Cardiac muscle cell (in vitro differentiated cells and primary cell): ENCODE data around the gene VEPH1. TPM values are rescaled to one million over a fixed set of nuclear protein-coding genes. Genes with fewer than 3 reads are reported as not detected.
A peak's percentile ranks its signal among the peaks of the same experiment; 100 is the strongest.

ENCODE experiments used
- DNase-seq, 2 donors: peaks; one replicate each; pipeline versions ENCODE4 v3.0.0 to v3.0.0-alpha.2; 2010 to 2017; ENCODE audit warnings: low read depth in 1 of 2, low spot score in 1 of 2
- H3K27ac ChIP-seq: fragments of 200-600 bp; sonication (generic); 2 replicates; pipeline ENCODE4 v1.5.1; 2016
- H3K27me3 ChIP-seq: fragments of 200-600 bp; sonication (generic); 2 replicates; pipeline ENCODE4 v1.6.0; 2016; ENCODE audit warnings: control low read depth
- H3K36me3 ChIP-seq: fragments of 200-600 bp; sonication (generic); 2 replicates; pipeline ENCODE4 v1.5.1; 2016; ENCODE audit warnings: control low read depth
- H3K4me1 ChIP-seq: fragments of 200-600 bp; sonication (generic); 2 replicates; pipeline ENCODE4 v1.8.1; 2017; ENCODE audit warnings: low read depth, mild to moderate bottlenecking, mixed run types
- H3K4me3 ChIP-seq: fragments of 200-600 bp; sonication (generic); 2 replicates; pipeline ENCODE4 v1.5.1; 2016; ENCODE audit warnings: mild to moderate bottlenecking
- H3K9me3 ChIP-seq: fragments of 200-600 bp; sonication (generic); 2 replicates; pipeline ENCODE4 v1.5.1; 2017; ENCODE audit warnings: low read depth, mild to moderate bottlenecking, control low read depth
- polyA plus RNA-seq: library from polyadenylated mRNA; unstranded; fragments of >200 nt; fragmentation: Nextera tagmentation; extraction: Ambion mirVana; gene quantifications from 2 replicates; pipeline ENCODE4 v1.2.1, GENCODE V29; 2016
- total RNA-seq: library from RNA; depleted of rRNA; stranded (reverse); fragments of >200 nt; gene quantifications from 2 replicates; pipeline ENCODE4 v1.2.3, GENCODE V29; 2016
- TF ChIP-seq, protein P1 (sequence below): IDR thresholded peaks from 2 replicates; pipeline ENCODE4 v1.5.1; 2012; ENCODE audit warnings: low read depth, mild to moderate bottlenecking, low read length

VEPH1 gene
- total and polyA plus RNA-seq, 2 experiments from 2014 or later: 1.1 to 1.7 TPM

DNA sequence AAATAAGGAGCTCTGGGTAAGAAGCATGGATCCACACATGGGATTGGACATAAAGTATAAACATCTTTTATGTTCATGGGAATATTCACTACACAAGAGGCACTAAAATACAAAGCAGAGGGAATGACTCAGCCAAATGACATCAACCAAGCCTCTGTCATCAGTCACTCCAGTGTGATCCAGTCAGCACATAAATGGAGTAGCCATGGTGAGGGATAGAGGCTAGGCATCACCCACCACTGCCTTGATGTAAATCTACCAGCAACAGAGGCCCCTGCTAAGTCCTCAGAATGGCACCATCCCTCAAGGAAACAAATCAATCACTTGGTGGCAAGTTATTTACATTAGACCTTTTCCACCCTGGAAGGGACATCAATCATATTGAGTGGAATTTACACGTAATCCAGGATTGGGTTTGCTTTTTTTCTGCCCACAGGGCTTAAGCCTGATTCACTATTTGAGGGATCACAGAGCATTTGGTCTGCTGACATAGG is 27.2 kb downstream of the VEPH1 start:
- TF ChIP-seq, protein P1, sequence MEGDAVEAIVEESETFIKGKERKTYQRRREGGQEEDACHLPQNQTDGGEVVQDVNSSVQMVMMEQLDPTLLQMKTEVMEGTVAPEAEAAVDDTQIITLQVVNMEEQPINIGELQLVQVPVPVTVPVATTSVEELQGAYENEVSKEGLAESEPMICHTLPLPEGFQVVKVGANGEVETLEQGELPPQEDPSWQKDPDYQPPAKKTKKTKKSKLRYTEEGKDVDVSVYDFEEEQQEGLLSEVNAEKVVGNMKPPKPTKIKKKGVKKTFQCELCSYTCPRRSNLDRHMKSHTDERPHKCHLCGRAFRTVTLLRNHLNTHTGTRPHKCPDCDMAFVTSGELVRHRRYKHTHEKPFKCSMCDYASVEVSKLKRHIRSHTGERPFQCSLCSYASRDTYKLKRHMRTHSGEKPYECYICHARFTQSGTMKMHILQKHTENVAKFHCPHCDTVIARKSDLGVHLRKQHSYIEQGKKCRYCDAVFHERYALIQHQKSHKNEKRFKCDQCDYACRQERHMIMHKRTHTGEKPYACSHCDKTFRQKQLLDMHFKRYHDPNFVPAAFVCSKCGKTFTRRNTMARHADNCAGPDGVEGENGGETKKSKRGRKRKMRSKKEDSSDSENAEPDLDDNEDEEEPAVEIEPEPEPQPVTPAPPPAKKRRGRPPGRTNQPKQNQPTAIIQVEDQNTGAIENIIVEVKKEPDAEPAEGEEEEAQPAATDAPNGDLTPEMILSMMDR: no peak
- H3K4me3 ChIP-seq: no peak overlapping the region
- no peaks in the 10 kb centered on the region for H3K36me3 ChIP-seq
- no peaks in the 10 kb centered on the region for H3K9me3 ChIP-seq
- no peak for DNase-seq
- H3K4me1 ChIP-seq: no peaks in the 10 kb centered on the region
- no peaks in the 10 kb centered on the region for H3K27me3 ChIP-seq
- no peak overlapping the region for H3K27ac ChIP-seq

DNA sequence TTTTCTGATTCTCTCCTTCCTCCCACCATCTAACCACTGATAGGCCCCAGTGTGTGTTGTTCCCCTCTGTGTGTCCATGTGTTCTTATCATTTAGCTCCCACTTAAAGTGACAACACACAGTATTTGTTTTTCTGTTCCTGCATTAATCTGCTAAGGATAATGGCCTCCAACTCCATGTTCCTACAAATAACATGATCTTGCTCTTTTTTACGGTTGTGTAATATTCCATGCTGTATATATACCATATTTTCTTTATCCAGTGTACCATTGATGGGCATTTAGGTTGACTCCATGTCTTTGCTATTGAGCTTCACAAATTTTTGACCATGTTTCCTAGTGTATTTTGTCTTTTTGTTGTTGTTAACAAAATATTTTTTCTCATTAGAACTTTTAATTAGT is 30.6 kb downstream of the VEPH1 start:
- no peaks in the 10 kb centered on the region for H3K27me3 ChIP-seq
- DNase-seq: no peak
- H3K27ac ChIP-seq: no peak overlapping the region
- TF ChIP-seq, protein P1: no peak
- H3K36me3 ChIP-seq: no peaks in the 10 kb centered on the region
- H3K4me1 ChIP-seq: no peaks in the 10 kb centered on the region
- H3K9me3 ChIP-seq: no peaks in the 10 kb centered on the region
- H3K4me3 ChIP-seq: no peak overlapping the region

DNA sequence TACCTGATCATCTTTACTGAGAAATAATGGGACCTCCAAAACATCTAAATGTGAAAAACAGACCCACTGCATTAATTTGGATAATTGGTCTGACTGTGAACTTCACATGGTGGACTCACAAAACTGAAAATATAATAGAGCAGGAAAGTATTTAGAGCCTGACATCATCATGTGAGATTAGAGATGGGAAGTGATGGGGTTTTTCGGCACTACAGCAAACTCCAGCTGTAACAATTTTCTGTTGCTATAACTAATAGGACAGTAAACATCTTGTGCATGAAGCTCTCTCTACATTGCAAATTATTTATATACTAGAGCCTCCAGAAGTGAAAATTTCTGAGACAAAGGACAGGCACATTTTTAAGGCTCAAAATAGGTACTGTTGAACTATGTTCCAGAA is 32.2 kb downstream of the VEPH1 start:
- TF ChIP-seq, protein P1: no peak

DNA sequence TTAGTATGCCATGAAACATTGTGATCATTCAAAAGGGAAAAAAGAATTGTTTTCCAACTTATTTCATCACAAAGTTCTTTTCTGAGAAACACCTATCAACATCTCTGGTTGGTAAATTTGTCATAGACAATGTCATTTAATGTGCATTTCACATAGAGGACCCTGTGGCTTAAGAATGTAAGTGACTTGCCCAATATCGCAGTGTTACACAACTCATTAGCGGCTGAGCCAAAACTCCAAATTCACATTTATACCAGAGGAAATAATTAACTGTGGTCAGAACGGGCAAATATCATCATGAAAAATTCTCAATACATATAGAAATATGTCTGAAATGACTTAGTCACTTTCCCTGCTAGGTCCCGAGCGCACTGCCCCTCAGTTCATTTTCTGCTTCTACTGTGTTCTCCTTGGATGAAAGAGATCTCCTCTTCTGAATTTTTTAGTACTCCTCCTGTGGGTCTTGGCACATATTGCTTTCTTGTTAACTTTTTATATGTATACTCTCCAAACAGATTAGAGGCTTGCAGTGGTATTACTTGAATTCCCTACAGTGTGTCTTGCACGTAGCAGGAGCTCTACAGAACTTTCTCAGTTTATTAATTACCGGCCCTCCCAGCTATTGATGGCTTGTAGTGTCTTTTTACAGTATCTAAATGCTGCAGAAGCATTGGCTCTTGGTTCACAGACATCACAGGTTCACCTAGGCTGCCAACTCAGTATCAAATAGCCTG is 33.5 kb downstream of the VEPH1 start:
- H3K36me3 ChIP-seq: no peaks in the 10 kb centered on the region
- DNase-seq: peak in 1 of 2 donors; percentile 49
- H3K27ac ChIP-seq: no peak overlapping the region

More for the DNA sequence above, 32.2 kb downstream of the VEPH1 start:
- no peaks in the 10 kb centered on the region for H3K4me1 ChIP-seq
- no peak overlapping the region for H3K27ac ChIP-seq
- no peaks in the 10 kb centered on the region for H3K27me3 ChIP-seq
- H3K4me3 ChIP-seq: no peak overlapping the region
- no peak for DNase-seq
- H3K36me3 ChIP-seq: no peaks in the 10 kb centered on the region
- no peaks in the 10 kb centered on the region for H3K9me3 ChIP-seq

DNA sequence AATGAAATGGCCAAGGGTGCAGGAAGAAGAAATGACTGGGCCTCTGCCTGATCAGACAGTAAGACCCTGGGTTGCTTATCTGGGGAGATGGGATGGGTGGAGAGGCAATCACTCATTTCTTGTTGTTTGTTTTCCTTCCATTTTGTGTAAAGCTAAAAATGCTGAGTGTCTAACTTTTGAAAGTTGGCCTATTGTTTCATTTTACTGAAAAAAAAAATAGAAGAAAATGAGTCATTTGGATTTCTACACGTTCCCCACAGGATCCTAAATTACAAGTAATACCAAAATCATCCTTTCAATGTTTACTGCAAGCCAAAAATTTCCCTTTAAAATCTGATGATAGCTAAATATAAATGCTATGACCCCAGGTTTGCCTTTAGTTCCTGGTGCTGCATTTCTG is 36.0 kb downstream of the VEPH1 start:
- DNase-seq: peak in 1 of 2 donors; percentile 31
- Histone ChIP-seq H3K4me3 (no peak overlapping the region), H3K27me3 (peaks cover 3% of the 10 kb centered on the region), H3K36me3 (no peaks in the 10 kb centered on the region), H3K27ac (no peak overlapping the region), H3K4me1 (no peaks in the 10 kb centered on the region), H3K9me3 (no peaks in the 10 kb centered on the region)
- TF ChIP-seq, protein P1: no peak

More for the DNA sequence above, 33.5 kb downstream of the VEPH1 start:
- Histone ChIP-seq H3K9me3 (no peaks in the 10 kb centered on the region), H3K4me1 (no peaks in the 10 kb centered on the region), H3K27me3 (no peaks in the 10 kb centered on the region), H3K4me3 (no peak overlapping the region)
- TF ChIP-seq, protein P1: no peak
